Activated CD4-positive, alpha-beta T cell treated with anti-CD3 and anti-CD28 coated beads, Interleukin-2, amount 50 U/mL, for 4 hours (primary cell): Measurements from ENCODE around the gene ST6GALNAC2.
A peak's percentile ranks its signal among the peaks of the same experiment; 100 is the strongest.
"Not testable (repeated sequence)": the region's sequence is repeated elsewhere in the genome, so short reads cannot be mapped to it uniquely, and the experiment has no call there.

Source experiments
- DNase-seq, 2 experiments: peaks; one replicate each; pipeline ENCODE4 v3.0.0-alpha.2; 2020

Gene ST6GALNAC2

DNA sequence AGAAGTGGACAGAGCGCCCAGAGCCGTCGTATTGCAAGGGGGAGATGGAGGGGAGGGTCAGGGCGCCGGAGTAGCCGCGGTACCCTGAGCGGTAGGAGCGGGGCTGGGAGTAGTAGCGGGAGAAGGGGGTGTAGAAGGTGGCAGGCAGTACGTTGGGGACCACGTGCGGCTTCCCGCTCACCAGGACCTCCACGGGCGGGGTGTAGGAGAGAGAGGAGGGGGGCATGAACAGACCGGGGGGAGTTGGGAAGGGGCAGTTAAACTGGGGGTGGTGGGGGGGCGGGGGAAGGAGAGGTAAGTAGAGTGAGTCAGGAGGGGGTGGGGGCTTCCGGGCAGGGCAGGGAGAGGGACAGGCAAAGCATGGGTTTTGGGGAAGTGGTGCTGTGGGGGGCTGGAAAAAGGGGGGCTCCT is 16.8 kb downstream of the ST6GALNAC2 start:
- no peak for DNase-seq

DNA sequence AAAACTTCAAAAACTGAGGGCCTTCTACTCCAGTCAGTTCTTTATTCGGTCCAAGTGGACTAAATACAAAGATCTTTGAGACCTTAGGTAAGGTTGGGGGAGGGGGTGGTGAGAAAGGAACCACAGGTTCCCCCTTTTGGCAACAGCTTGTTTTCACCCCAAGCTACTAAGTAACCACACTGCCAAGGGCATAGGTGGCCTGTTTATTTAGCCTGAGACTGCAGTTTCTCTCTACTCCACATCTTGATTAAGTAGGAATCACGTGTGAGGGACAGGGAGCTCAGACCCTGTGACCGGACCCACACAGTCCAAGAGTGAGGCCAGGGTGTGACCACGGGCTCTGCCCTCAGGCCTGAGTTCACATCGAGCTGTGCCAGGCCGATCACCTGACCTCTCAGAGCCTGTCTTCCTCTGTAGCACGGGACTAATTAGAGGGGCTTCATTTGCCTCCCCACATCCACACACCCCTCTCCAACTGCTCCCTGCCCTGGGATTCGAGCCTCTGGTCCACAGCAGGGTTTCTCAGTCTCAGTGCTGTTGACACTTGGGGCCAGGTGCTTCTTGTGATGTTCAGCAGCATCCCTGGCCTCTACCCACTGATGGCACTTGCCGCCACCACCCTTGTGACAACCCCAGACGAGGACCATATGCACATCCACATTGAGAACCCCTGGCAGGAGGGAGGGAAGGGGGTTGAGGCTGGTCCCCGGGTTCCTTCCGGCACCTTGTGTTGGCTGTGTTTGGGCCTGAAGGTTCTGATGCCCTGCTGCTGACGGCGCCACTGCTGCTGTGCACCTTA is 17.8 kb downstream of the ST6GALNAC2 start:
- no peak for DNase-seq

DNA sequence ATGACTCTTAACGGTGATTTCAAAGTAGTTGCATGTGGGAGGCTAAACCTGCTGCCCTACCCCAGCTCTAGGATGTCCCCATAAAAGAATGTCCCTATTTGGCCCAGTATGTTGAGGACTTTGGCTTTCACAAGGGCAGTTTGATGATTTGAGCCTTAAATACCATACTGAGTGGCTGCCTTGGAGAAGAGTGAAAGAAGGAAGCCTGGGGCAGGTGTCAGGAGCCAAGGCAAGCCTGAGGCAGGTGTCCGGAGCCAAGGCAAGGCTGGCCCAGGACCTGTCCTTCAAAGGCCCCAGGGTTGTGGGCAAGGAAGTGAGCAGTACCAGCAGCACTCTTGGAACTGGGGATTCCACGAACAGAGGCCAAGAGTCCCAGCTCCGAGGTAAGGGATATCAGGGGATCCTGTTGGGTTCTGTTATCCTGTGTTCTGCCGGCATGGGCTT is 18.6 kb downstream of the ST6GALNAC2 start:
- DNase-seq, result no peak

DNA sequence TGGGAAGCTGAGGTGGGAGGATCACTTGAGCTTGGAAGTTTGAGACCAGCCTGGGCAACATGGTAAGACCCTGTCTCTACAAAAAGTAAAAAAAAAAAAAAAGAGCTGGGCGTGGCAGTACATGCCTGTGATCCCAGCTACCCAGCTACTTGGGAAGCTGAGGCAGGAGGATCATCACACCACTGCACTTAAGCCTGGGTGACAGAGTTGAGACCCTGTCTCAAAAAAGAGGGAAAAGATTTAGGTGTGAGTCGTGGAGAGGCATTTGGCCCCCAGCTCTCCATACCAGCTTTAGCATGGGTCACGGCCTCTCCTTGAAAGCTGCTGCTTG is 19.1 kb downstream of the ST6GALNAC2 start:
- DNase-seq, result no peak

DNA sequence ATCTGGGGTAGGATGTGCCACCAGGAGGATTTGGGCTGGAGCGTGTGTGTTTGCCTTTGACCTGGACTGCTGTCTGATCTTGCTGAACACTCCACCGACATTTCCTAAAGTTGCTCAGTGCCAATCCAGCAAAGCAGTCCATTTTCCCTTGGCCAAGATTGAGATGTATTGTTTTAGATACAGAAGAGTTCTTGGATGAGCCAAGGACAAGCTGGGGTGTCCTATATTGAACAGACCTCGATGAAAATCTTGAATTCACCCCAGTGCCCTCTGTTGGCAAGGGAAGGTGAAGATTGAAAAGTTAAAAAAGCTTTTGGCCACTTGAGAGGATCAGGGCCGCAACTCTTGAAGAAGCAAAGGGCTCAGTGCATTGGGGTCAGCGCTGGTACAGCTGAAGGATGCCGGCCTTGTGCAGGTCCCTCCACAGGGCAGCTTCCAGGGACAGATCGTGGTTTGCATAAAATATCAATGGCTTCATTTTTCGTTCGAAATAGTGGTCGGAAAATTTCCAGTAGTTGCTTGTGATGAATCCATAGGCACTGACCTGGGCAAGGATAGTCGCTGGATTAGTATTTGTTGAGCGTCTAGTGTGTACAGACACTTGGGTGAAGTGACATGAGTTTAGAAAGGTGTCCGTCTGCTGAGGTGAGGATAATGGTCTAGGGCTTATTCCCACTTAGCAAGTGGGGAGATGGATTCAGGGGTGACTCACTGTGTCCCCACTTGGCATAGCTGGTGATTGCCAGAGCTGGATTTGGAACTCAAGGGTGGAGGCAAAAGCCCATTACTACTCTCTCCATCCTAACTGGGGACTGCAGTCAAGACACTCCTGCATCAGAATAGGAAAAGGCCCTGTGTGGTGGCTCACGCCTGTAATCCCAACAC is 19.7 kb downstream of the ST6GALNAC2 start:
- DNase-seq, result no peak

DNA sequence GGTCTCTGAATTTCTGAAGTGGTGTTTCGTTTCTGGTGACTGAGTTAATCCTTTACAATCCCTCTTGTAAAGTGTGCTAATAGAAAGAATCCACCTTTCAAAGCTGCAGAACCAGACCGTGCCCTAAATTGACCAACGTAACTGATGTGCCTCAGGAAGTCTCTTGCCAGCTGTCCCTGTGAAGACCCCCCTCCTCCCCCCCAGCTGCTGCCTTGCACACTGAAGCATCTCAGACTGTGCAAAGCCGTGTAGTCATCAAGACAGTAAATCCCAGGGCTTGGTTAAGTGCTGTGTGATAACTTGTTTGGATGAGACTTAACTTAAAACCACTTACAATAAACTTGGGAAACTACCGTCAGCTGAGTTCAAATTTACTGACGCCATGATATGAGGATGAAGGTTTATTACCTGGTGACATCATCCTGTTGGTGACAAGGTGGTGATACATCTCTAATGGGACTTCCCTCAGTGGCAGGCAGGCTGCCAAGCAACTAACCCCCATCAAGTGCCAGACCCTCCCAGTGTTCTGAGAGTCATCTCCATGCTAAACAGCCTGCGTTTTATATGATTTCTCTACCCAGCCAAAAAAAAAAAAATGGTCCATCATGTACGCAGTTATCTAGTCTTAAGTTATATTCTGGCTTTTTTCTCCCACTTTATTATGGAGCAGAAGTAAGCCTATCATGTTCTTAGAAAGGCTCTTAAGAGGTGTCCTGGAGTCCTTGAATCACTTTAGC is 20.5 kb downstream of the ST6GALNAC2 start:
- peak; percentile 21 to 40 for DNase-seq

DNA sequence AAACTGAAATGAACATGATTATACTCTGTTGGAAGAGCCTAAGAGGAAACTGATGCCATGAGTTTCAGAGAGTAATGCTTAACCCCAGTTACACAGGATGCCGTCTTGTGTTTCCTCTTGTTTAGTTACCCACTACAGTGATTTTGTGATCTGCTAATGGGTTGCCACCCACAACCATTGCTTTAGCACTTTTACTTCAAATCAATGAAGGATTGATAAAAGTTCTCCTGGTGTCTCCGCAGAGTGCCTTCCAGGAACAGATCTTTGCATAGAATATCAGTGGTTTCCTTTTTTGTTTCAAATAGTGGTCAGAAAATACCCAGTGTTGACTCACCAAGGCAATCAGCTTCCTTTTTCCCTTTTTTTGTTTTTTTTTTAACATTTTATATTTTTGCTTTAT is 22.3 kb downstream of the ST6GALNAC2 start:
- not testable (repeated sequence) for DNase-seq

DNA sequence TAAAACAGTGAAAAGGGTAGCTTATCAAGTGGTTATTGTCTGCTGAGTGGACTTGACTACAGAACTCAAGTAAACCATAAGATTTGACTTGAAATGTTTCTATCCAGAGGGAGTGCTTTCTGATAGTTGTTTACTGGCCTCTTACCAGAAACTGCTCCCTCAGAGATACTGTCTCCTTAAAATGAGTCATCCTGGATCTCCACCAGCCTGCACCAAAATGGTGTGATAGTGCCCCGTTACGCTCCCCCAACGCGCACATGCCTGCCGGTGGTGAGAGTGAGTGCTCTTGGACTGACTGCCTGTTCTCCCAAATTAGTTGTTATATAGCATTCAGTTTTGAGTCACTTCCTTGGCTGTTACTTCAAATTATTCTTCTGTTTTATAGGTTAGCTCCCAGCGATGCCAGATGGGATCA is 22.9 kb downstream of the ST6GALNAC2 start:
- DNase-seq, result no peak

DNA sequence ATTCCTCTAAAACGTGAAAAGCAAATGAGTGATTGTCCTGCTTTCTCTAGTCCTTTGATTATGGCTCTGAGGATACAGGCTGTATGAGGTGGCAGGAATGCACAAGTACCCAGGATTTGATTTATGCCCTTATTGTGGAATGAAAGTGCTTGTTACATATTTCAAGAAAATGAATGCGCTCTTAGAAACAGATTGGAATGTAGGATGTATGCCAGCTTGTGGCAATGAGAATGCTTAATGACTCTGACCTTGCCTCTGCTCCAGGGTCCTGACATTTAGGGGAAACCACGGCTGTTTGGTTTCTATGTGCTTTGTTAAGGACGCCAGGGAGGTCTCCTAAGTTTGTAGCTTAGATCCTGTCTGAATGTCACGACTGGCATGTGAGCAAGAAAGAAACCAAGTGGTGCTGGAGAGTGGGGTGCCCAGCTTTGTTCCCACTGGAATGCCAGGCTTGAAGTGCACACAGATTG is 23.8 kb downstream of the ST6GALNAC2 start:
- DNase-seq, result no peak

DNA sequence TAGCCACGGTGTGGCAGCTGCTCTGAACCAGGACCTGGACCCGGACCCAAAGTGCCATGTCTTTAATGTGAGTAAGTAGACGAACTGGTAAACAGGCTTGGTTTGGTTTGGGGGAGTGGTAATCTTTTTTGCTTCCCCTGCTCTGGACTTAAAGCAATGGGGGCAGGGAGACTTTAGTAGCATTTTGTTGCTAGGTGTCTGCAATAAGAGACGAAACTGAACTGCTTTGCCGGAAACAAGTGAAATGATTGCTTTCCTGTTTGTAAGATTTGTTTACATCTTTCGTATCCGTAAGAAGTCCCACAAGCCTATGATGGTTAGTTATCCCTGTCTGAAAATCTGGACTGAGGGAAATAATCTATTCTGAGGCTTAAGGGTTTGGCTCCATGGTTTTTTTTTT is 24.3 kb downstream of the ST6GALNAC2 start:
- DNase-seq, result no peak

DNA sequence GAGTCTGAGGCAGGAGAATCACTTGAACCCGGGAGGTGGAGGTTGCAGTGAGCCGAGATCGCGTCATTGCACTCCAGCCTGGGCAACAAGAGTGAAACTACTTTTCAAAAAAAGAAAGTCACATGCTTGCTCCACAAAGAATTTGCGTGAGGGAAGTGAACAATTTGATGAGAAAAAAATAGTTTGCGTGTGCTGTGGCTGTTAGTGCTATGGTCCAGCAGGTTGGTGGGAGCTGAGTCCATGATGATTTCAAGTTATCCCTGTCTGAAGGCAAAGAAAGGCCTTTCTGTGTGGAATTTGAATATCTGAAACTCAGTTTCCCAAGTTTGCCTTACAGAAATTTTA is 24.8 kb downstream of the ST6GALNAC2 start:
- DNase-seq, result no peak

DNA sequence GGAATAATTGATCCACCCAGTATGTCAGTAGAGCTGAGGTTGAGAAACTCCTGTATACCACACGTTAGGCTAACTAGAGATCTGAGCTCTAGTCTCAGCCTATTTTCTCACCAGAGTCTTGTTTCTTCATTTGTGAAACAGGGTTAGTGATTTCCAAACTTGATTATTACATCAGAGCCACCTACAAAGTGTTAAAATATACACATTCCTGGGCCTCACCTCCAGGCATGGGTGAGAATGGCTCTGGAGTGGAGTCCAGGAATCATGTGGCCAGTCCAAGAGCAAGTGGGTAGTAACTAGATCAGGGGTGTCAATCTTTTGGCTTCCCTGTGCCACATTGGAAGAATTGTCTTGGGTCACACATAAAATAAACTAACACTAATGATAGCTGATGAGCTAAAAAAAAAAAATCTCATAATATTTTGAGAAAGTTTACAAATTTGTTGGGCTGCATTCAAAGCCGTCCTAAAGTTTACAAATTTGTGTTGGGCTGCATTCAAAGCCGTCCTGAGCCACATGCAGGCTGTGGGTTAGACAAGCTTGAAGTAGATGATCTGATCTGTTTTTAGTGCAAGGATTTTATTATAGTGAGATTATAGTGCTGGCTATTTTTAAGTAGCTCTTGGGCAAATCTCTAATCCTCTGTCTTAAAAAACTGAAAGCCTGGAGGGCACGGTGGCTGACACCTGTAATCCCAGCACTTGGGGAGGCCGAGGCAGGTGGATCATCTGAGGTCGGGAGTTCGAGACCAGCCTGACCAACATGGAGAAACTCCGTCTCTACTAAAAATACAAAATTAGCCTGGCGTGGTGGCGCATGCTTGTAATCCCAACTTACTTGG is 25.4 kb downstream of the ST6GALNAC2 start:
- no peak for DNase-seq

DNA sequence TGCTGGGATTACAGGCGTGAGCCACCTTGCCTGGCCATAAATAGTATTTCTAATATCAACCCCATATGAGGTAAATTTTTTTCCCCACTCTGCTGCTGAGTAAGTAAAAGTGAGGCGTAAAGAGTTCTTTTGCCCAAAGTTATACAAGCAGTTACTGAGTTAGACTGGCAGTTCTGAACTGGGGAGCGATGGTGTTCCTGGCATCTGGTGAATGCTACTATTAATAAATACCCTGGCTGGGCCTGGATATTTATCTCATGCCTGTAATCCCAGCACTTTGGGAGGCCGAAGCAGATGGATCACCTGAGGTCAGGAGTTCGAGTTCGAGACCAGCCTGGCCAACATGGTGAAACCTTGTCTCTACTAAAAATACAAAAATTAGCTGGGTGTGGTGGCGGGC is 26.2 kb downstream of the ST6GALNAC2 start:
- DNase-seq, result not testable (repeated sequence)

DNA sequence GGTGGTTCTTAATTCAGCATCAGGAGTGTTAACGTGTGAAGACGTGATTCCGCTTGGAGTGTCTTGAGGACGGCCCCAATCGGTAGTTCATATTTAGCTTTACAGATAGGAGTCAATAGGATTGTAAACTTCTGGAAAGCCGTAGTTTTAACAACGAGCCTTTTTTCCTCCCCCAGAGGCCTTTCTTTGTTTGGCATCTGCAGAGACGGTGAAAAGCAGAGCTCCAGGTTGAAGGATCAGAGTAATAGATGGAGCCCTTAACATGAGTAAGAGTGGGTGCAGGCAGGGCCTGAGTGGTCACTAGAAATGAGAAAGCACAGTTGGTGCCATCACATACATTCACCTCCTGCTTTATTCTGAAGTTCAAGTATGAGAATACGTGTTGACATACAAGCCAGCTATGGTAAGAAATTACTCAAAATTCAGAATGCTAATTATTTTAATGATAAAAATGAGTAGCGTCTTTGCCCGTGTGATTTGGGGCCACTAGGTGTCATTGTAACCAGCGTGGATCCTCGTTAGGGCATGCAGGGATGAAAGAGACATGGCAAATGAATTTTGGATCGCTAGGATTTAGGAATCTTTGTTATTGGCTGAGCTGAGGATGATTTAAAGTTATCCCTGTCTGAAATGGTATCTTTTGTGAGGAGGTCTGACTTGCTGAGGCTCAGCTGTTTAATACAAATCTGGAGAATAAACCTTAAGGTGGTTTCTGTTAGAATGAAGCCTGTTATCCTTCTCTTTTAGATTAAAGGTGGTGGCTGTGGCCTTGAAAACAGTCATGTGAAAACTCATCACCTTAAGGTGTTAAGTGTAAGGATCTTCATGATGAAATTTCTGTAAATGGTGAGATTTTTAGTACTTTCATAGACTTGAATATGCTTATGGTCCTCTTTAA is 27.2 kb downstream of the ST6GALNAC2 start:
- no peak for DNase-seq

DNA sequence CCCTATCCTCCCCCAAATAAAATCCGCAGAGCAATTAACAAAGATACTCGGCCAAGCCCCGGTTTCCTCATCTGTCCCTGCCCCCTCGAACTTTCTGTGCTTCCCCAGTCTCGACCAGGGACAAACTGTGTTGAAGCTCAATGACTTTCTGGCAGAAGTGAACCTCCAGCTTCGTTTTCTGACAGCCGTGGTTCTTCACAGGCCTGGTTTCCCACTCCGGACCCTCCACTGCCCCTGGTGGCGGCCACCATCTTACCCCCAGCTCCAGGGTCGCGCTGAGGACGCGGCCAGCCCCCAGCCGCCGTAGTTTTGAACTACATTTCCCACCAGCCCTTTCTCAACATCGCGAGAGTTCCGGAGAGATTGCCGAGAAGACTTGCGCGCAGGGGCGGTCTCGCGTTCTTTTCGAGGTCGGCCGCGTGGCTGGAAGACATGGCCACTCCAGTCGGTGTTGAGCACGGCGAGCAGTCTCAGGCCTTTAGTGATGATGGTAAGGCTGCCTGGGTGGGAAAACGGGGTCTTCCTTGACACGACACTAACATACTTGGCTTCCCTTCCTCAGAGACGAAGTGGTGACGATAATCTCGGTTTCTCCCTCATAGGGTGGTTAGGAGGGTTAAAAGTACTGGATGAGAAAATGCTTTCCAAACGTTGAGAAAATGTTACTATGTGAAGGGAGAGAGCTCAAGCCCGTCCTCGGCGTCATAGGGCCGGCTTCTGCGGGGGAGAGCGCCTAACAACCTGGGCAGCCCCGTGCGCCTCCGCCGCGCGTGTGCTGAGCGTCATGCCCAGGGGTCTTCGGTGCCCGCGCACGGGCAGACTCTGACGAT is 28.1 kb downstream of the ST6GALNAC2 start:
- DNase-seq, result peak; percentile 91 to 93

DNA sequence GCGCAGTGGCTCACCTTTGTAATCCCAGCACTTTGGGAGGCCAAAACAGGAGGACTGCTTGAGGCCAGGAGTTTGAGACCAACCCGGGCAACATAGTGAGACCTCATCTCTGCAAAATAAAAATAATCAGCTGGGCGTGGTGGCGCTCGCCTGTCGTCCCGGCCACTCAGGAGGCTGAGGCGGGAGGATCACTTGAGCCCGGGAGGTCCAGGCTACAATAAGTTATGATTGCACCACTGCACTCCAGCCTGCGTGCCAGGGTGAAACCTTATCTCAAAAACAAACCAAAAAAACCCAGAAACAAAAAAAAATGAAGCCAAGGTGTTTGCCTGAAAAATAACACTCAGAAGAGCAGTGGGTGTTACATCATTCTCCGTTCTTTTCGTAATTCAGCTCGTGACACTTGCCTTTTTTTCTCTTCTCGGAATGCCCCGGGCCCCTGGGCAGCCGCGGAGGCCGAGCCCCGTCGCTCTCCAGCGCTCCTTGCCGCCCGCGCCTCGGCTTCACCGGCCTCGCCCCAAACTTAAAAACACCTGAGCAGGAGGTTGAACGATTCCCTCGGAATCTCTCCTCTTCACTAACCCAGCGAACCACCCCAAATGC is 28.8 kb downstream of the ST6GALNAC2 start:
- no peak for DNase-seq

DNA sequence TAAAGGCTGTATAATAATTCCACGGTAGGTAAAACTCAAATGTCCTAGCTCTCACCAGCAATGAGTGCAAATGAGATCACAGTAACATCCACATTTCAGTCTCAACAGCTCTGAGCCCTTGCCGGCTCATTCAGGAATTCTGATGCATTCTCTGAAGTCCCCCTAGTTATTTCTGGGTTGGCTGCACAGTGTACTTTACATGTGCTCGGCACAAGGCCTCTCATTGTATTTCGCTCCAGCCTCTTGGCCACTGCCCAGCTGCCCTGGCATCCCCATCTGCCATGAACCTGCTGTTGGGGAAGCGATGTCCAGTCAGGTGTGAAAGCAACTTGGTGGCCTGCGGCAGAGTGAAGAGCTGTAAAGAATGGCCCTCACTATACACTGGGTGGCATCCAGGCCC is 31.5 kb downstream of the ST6GALNAC2 start:
- DNase-seq, result no peak

DNA sequence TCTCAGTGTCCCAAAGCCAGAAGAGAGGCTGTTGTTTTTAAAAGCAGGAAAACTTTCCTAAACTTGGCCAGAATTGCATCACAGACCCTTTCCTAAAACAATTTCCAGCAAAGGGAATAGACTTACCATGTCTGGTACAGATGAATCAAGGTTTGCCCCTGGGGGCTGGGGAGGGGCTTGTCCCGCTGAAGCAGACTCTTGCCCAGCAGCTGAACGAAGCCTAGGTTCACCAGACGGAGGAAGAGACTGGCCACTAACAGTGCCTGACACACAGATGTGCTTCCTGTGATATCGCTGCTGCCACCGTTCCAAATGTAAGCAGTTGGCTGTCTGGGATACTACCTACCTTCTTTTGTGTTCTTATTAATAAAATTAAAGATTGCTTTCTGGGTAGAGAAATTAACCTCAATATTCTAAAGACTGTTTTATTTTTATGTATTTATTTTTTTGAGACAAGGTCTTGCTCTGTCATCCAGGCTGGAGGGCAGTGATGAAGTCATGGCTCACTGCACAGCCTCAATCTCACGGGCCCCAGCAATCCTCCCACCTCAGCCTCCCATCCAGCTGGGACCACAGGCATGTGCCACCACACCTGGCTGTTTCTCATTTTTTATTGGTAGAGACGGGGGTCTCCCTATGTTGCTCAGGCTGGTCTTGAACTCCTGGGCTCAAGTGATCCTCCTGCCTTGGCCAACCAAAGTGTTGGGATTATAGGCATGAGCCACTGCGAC is 32.3 kb downstream of the ST6GALNAC2 start:
- no peak for DNase-seq

DNA sequence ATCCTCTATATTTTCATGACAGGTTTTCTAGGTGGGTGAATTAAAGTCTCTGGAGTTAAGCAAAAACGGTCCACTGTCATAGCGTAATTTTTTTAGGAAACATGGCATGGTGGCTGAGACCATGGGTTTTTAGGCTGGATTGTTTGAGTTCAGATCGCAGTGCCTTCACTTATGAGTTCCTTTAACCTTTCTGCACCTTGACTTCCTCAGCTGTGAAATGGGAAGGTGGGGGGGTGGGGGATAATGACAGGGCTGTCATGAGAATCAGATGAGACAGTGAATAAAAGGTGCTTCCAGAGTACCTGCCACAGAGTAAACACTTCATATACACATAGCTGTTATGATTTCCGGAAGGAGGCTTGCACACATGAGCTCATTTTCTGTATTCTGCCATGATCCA is 34.0 kb downstream of the ST6GALNAC2 start:
- no peak for DNase-seq
